Measurements from ENCODE around the gene SPAAR.

GRCh38 chr9:35942286-35942685 lies 33.0 kb downstream of the SPAAR start:
- no peak for TF ChIP-seq ZNF565 (CRISPR knock-in tag; conservative IDR thresholded peaks at IDR 0.05; ENCODE audit: low read depth)
- no peak for TF ChIP-seq ZFP3 (CRISPR knock-in tag; IDR thresholded peaks at IDR 0.05)
- no peak for TF ChIP-seq ZC3H10 (CRISPR knock-in tag; IDR thresholded peaks at IDR 0.05)
- no peak for TF ChIP-seq ZNF70 (CRISPR knock-in tag; IDR thresholded peaks at IDR 0.05)
- no peak for TF ChIP-seq BACH2 (CRISPR knock-in tag; IDR thresholded peaks at IDR 0.05; ENCODE audit: borderline replicate concordance)
- TF ChIP-seq ESRRG (CRISPR knock-in tag; IDR thresholded peaks at IDR 0.05): no peak
- no peak for TF ChIP-seq PATZ1 (CRISPR knock-in tag; IDR thresholded peaks at IDR 0.05; ENCODE audit: borderline replicate concordance)
- no peak for TF ChIP-seq ISL1 (CRISPR knock-in tag; IDR thresholded peaks at IDR 0.05)
- no peak for TF ChIP-seq ARNTL (CRISPR knock-in tag; IDR thresholded peaks at IDR 0.05; ENCODE audit: borderline replicate concordance, low read depth)
- no peak for TF ChIP-seq RARB (CRISPR knock-in tag; IDR thresholded peaks at IDR 0.05)
